Fibroblast of mammary gland (primary cell): ENCODE results near the gene ANKRD11.

ENCODE experiments used
- DNase-seq: peaks from one replicate; pipeline ENCODE4 v3.0.0-alpha.2; 2010; ENCODE audit warnings: low read depth
- H3K4me3 ChIP-seq: 2 replicates; pipeline ENCODE4 v1.5.1; 2011; ENCODE audit warnings: low read depth, mild to moderate bottlenecking, low read length, moderate library complexity; ENCODE audit not compliant: control insufficient read depth
- CTCF ChIP-seq: conservative IDR thresholded peaks from 2 replicates; pipeline ENCODE4 v1.5.1; 2011; ENCODE audit warnings: low read depth, low read length, inconsistent platforms; ENCODE audit not compliant: control insufficient read depth, insufficient read depth

The ANKRD11 gene

GRCh38 chr16:89350701-89351380 is 139.5 kb downstream of the ANKRD11 start:
- no peak for TF ChIP-seq CTCF
- H3K4me3 ChIP-seq, result no peak overlapping the region
- peak; percentile 57 for DNase-seq

GRCh38 chr16:89349947-89350633 is 140.3 kb downstream of the ANKRD11 start:
- no peak overlapping the region for H3K4me3 ChIP-seq
- no peak for DNase-seq
- TF ChIP-seq CTCF, result no peak

GRCh38 chr16:89347807-89348206 is 142.6 kb downstream of the ANKRD11 start:
- no peak for TF ChIP-seq CTCF
- no peak for DNase-seq
- no peak overlapping the region for H3K4me3 ChIP-seq

- TF ChIP-seq CTCF, result no peak
- DNase-seq, result no peak
- no peak overlapping the region for H3K4me3 ChIP-seq
Observed at GRCh38 chr16:89346869-89347268, 143.5 kb downstream of the ANKRD11 start.

- H3K4me3 ChIP-seq, result no peak overlapping the region
- TF ChIP-seq CTCF, result no peak
- DNase-seq, result no peak
Observed at GRCh38 chr16:89345642-89346150, 144.7 kb downstream of the ANKRD11 start.

- TF ChIP-seq CTCF, result no peak
- H3K4me3 ChIP-seq, result no peak overlapping the region
- DNase-seq, result peak; percentile 30
Observed at GRCh38 chr16:89344846-89345611, 145.3 kb downstream of the ANKRD11 start.
